WTC11 (cell line): Measurements from ENCODE around the gene EEF1AKMT4. TPM values are rescaled to one million over a fixed set of nuclear protein-coding genes. Genes with fewer than 3 reads are reported as not detected.
A peak's percentile ranks its signal among the peaks of the same experiment; 100 is the strongest.

Source experiments
- ATAC-seq: fragments of 200-7000 bp; cut with Tn5 transposase; 2 replicates; pipeline ENCODE4 v1.10.0; 2021; ENCODE audit warnings: mild to moderate bottlenecking, moderate library complexity
- CTCF ChIA-PET: fragments of 300-600 bp; sonication (Branson Sonifier 250); formaldehyde crosslinking; loops from one replicate; lab custom pipeline; 2021; ENCODE audit warnings: antibody characterized with exemption; lab: Charles Lee
- POLR2A ChIA-PET: fragments of 350-600 bp; sonication (Branson Sonifier 250); formaldehyde crosslinking; loops from one replicate; lab custom pipeline; 2021; ENCODE audit warnings: antibody characterized with exemption; lab: Charles Lee
- DNase-seq: peaks from one replicate; pipeline ENCODE4 v3.0.0; 2021; ENCODE audit warnings: low spot score
- H3K27ac Mint-ChIP-seq: 2 replicates; pipeline ENCODE4 v1.8.0; 2021; ENCODE audit warnings: mixed read lengths
- H3K27me3 Mint-ChIP-seq: 2 replicates; pipeline ENCODE4 v1.8.0; 2021; ENCODE audit warnings: low read depth, mild to moderate bottlenecking, moderate library complexity, mixed read lengths
- H3K36me3 Mint-ChIP-seq: 2 replicates; pipeline ENCODE4 v1.8.0; 2021; ENCODE audit warnings: mixed read lengths
- H3K4me1 Mint-ChIP-seq: 2 replicates; pipeline ENCODE4 v1.8.0; 2022; ENCODE audit warnings: mixed read lengths
- H3K4me3 Mint-ChIP-seq: 2 replicates; pipeline ENCODE4 v1.8.0; 2021; ENCODE audit warnings: mild to moderate bottlenecking, moderate library complexity, mixed read lengths
- H3K9me3 Mint-ChIP-seq: 2 replicates; pipeline ENCODE4 v1.8.0; 2021; ENCODE audit warnings: mixed read lengths
- ATF1 ChIP-seq: sonication (generic); formaldehyde crosslinking; IDR thresholded peaks from 2 replicates; pipeline ENCODE4 v1.8.1; 2023; ENCODE audit warnings: mild to moderate bottlenecking, moderate library complexity, missing genetic modification reagents
- CREM ChIP-seq: sonication (generic); formaldehyde crosslinking; IDR thresholded peaks from 2 replicates; pipeline ENCODE4 v1.8.1; 2022; ENCODE audit warnings: mild to moderate bottlenecking, missing genetic modification reagents, moderate library complexity
- FOXP1 ChIP-seq: sonication (generic); formaldehyde crosslinking; IDR thresholded peaks from 2 replicates; pipeline ENCODE4 v1.8.0; 2022; ENCODE audit warnings: missing genetic modification reagents, mild to moderate bottlenecking, moderate library complexity, borderline replicate concordance
- GTF2I ChIP-seq: fragments of 250-450 bp; sonication (Bioruptor Pico); conservative IDR thresholded peaks from 2 replicates; pipeline ENCODE4 v1.4.0; 2021; ENCODE audit warnings: mild to moderate bottlenecking
- MYBL2 ChIP-seq: sonication (generic); formaldehyde crosslinking; IDR thresholded peaks from 2 replicates; pipeline ENCODE4 v1.8.1; 2023; ENCODE audit warnings: mild to moderate bottlenecking, moderate library complexity, missing genetic modification reagents
- NFATC4 ChIP-seq: fragments of 250-450 bp; sonication (Bioruptor Pico); IDR thresholded peaks from 2 replicates; pipeline ENCODE4 v1.9.0; 2021; ENCODE audit warnings: mild to moderate bottlenecking
- NFE2L1 ChIP-seq: sonication (generic); formaldehyde crosslinking; IDR thresholded peaks from 2 replicates; pipeline ENCODE4 v1.8.1; 2023; ENCODE audit warnings: missing genetic modification reagents
- RELA ChIP-seq: sonication (generic); formaldehyde crosslinking; IDR thresholded peaks from 2 replicates; pipeline ENCODE4 v1.8.1; 2022; ENCODE audit warnings: missing genetic modification reagents, mild to moderate bottlenecking, borderline replicate concordance
- RORB ChIP-seq: fragments of 250-450 bp; sonication (Bioruptor Pico); IDR thresholded peaks from 2 replicates; pipeline ENCODE4 v1.9.0; 2021; ENCODE audit warnings: mild to moderate bottlenecking
- SMAD4 ChIP-seq: sonication (generic); formaldehyde crosslinking; IDR thresholded peaks from 2 replicates; pipeline ENCODE4 v1.8.0; 2022; ENCODE audit warnings: mild to moderate bottlenecking, missing genetic modification reagents
- ZNF232 ChIP-seq: sonication (generic); formaldehyde crosslinking; IDR thresholded peaks from 2 replicates; pipeline ENCODE4 v1.8.0; 2022; ENCODE audit warnings: mild to moderate bottlenecking, missing genetic modification reagents
- total RNA-seq: library from RNA; stranded (reverse); gene quantifications from 3 replicates; pipeline ENCODE4 v1.2.3, GENCODE V29; 2021
- TF ChIP-seq, protein P1 (sequence below): sonication (generic); formaldehyde crosslinking; conservative IDR thresholded peaks from 2 replicates; pipeline ENCODE4 v1.8.1; 2023; ENCODE audit warnings: mild to moderate bottlenecking, low read depth, missing genetic modification reagents, moderate library complexity
- TF ChIP-seq, protein P2 (sequence below): sonication (generic); formaldehyde crosslinking; IDR thresholded peaks from 2 replicates; pipeline ENCODE4 v1.8.1; 2023; ENCODE audit warnings: mild to moderate bottlenecking, missing genetic modification reagents, moderate library complexity
- TF ChIP-seq, protein P3 (sequence below): fragments of 250-450 bp; sonication (Bioruptor Pico); IDR thresholded peaks from 2 replicates; pipeline ENCODE4 v1.9.0; 2021; ENCODE audit warnings: moderate library complexity, mild to moderate bottlenecking, inconsistent platforms, borderline replicate concordance
- TF ChIP-seq, protein P4 (sequence below): fragments of 250-450 bp; sonication (Bioruptor Pico); IDR thresholded peaks from 2 replicates; pipeline ENCODE4 v1.9.0; 2021; ENCODE audit warnings: mild to moderate bottlenecking, borderline replicate concordance
- TF ChIP-seq, protein P5 (sequence below): fragments of 250-450 bp; sonication (Bioruptor Pico); IDR thresholded peaks from 2 replicates; pipeline ENCODE4 v2.1.2; 2022; ENCODE audit warnings: mild to moderate bottlenecking, moderate library complexity
- TF ChIP-seq, protein P6 (sequence below): sonication (generic); formaldehyde crosslinking; IDR thresholded peaks from 2 replicates; pipeline ENCODE4 v1.8.1; 2022; ENCODE audit warnings: missing genetic modification reagents, borderline replicate concordance
- TF ChIP-seq, protein P7 (sequence below): sonication (generic); formaldehyde crosslinking; IDR thresholded peaks from 2 replicates; pipeline ENCODE4 v1.8.0; 2022; ENCODE audit warnings: mild to moderate bottlenecking, missing genetic modification reagents

EEF1AKMT4 gene
- total RNA-seq, 1 experiment from 2014 or later: 11.3 TPM

DNA sequence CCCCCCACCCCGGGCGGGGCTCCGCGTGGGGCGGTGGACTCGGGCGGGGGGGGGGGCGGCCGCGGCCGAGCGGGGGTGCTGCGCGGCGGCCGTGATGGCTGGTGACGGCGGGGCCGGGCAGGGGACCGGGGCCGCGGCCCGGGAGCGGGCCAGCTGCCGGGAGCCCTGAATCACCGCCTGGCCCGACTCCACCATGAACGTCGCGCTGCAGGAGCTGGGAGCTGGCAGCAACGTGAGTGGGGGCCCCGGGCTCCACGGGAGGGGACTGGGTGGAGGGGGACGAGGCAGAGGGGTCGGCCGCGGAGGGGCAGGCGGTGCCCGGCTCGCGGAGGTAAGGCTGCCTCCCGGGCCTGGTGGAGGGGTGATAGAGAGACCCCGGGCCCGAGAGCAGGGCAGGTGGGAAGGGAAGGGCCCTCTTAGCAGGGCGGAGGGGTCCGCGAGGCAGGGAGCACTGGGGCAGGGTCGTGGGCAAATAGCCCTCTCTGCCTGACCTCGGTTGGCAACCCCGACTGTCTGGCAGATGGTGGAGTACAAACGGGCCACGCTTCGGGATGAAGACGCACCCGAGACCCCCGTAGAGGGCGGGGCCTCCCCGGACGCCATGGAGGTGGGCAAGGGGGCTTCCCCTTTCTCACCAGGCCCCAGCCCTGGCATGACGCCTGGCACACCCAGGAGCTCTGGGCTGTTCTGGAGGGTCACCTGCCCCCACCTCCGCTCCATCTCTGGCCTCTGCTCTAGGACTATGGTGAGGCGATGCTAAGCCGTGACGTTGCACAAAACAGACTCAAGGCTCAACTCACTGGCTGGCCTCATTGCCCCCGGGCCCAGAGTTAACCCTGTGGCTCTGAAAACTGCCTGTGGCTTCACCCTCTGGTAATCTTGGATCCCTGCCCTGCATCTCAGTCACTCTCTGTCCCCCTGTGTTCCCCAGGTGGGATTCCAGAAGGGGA is 26.8 kb downstream of the EEF1AKMT4 start, which contains the start of gene ECE2:
Gene ECE2 (plus strand): TSS at position 62 of the 950 bp plus-strand sequence. CDS start 132 bp downstream, at position 194.
- POLR2A ChIA-PET: no interaction called here
- Mint-ChIP-seq H3K4me3 (peak within 1 kb of the TSS; percentile 74), H3K4me1 (peaks cover 5% of the 10 kb centered on the region), H3K27ac (no peak within 1 kb of the TSS), H3K36me3 (no peaks in the 10 kb centered on the region), H3K27me3 (peaks cover 57% of the 10 kb centered on the region), H3K9me3 (no peaks in the 10 kb centered on the region)
- peak; percentile 76 for ATAC-seq
- DNase-seq: no peak
- no peak for TF ChIP-seq MYBL2 (CRISPR knock-in tag)
- no peak for TF ChIP-seq FOXP1 (CRISPR knock-in tag)
- TF ChIP-seq, protein P1, sequence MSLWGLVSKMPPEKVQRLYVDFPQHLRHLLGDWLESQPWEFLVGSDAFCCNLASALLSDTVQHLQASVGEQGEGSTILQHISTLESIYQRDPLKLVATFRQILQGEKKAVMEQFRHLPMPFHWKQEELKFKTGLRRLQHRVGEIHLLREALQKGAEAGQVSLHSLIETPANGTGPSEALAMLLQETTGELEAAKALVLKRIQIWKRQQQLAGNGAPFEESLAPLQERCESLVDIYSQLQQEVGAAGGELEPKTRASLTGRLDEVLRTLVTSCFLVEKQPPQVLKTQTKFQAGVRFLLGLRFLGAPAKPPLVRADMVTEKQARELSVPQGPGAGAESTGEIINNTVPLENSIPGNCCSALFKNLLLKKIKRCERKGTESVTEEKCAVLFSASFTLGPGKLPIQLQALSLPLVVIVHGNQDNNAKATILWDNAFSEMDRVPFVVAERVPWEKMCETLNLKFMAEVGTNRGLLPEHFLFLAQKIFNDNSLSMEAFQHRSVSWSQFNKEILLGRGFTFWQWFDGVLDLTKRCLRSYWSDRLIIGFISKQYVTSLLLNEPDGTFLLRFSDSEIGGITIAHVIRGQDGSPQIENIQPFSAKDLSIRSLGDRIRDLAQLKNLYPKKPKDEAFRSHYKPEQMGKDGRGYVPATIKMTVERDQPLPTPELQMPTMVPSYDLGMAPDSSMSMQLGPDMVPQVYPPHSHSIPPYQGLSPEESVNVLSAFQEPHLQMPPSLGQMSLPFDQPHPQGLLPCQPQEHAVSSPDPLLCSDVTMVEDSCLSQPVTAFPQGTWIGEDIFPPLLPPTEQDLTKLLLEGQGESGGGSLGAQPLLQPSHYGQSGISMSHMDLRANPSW (CRISPR knock-in tag): no peak
- TF ChIP-seq, protein P2, sequence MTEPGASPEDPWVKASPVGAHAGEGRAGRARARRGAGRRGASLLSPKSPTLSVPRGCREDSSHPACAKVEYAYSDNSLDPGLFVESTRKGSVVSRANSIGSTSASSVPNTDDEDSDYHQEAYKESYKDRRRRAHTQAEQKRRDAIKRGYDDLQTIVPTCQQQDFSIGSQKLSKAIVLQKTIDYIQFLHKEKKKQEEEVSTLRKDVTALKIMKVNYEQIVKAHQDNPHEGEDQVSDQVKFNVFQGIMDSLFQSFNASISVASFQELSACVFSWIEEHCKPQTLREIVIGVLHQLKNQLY: no peak
- no peak for TF ChIP-seq ATF1 (CRISPR knock-in tag)
- TF ChIP-seq, protein P3, sequence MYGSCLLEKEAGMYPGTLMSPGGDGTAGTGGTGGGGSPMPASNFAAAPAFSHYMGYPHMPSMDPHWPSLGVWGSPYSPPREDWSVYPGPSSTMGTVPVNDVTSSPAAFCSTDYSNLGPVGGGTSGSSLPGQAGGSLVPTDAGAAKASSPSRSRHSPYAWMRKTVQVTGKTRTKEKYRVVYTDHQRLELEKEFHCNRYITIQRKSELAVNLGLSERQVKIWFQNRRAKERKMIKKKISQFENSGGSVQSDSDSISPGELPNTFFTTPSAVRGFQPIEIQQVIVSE: no peak
- no peak for TF ChIP-seq CREM (CRISPR knock-in tag)
- CTCF ChIA-PET: interaction anchor here (0.8 to 1.0 kb wide), 2 partner anchors 9 to 16 kb away, joined by 3 read pairs; no protein-coding TSS in a partner anchor

DNA sequence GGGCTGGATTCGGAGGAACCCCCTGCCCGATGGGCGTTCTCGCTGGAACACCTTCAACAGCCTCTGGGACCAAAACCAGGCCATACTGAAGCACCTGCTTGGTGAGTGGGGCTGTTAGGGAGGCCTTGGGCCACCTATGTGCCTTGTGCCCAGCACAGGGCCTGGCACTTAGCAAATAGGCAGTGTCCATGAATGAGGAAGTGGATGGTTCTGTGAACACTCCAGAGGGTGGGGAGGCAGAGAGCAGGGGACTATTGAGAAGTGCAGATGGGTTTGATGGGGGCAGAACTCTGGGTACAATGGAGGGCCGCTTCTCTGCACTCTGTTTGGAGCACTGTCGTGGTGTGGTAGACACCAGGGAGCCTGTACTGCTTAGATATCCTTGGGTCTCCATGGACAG is 27.9 kb downstream of the EEF1AKMT4 start:
- H3K4me1 Mint-ChIP-seq: peaks cover 5% of the 10 kb centered on the region
- ATAC-seq (no peak), DNase-seq (no peak)
- H3K36me3 Mint-ChIP-seq: no peaks in the 10 kb centered on the region
- H3K9me3 Mint-ChIP-seq: no peaks in the 10 kb centered on the region
- TF ChIP-seq RORB (CRISPR knock-in tag) (no peak), ZNF232 (CRISPR knock-in tag) (no peak), NFE2L1 (CRISPR knock-in tag) (no peak), GTF2I (no peak)
- TF ChIP-seq, protein P4, sequence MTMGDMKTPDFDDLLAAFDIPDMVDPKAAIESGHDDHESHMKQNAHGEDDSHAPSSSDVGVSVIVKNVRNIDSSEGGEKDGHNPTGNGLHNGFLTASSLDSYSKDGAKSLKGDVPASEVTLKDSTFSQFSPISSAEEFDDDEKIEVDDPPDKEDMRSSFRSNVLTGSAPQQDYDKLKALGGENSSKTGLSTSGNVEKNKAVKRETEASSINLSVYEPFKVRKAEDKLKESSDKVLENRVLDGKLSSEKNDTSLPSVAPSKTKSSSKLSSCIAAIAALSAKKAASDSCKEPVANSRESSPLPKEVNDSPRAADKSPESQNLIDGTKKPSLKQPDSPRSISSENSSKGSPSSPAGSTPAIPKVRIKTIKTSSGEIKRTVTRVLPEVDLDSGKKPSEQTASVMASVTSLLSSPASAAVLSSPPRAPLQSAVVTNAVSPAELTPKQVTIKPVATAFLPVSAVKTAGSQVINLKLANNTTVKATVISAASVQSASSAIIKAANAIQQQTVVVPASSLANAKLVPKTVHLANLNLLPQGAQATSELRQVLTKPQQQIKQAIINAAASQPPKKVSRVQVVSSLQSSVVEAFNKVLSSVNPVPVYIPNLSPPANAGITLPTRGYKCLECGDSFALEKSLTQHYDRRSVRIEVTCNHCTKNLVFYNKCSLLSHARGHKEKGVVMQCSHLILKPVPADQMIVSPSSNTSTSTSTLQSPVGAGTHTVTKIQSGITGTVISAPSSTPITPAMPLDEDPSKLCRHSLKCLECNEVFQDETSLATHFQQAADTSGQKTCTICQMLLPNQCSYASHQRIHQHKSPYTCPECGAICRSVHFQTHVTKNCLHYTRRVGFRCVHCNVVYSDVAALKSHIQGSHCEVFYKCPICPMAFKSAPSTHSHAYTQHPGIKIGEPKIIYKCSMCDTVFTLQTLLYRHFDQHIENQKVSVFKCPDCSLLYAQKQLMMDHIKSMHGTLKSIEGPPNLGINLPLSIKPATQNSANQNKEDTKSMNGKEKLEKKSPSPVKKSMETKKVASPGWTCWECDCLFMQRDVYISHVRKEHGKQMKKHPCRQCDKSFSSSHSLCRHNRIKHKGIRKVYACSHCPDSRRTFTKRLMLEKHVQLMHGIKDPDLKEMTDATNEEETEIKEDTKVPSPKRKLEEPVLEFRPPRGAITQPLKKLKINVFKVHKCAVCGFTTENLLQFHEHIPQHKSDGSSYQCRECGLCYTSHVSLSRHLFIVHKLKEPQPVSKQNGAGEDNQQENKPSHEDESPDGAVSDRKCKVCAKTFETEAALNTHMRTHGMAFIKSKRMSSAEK (CRISPR knock-in tag): no peak
- ChIA-PET POLR2A (no interaction called here), CTCF (no interaction called here)
- no peak overlapping the region for H3K4me3 Mint-ChIP-seq
- H3K27me3 Mint-ChIP-seq: peaks cover 57% of the 10 kb centered on the region
- H3K27ac Mint-ChIP-seq: no peak overlapping the region

DNA sequence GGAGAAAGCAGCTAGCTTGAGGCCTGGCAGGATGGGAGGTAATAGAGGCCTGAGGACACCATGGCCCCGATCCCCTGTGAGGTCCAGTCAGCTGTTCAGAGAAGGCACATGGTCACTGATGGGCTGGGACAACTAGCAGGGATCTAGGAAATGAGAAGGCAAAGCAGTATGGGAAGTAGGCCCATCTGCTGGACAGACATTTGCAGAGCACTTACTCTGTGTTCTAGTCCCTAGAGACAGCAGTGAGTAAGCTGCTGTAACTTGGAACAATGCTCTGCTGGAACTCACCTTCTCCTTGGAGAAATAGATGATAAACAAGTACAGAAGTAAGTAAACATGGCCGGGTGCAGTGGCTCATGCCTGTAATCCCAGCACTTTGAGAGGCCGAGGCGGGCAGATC is 33.5 kb downstream of the EEF1AKMT4 start:
- POLR2A ChIA-PET: no interaction called here
- no peaks in the 10 kb centered on the region for H3K9me3 Mint-ChIP-seq
- CTCF ChIA-PET: interaction anchor here (0.6 to 1.3 kb wide), 3 partner anchors 33 to 75 kb away, joined by 3 to 4 read pairs (median 4); partner anchors contain the start of gene EEF1AKMT4
- no peaks in the 10 kb centered on the region for H3K36me3 Mint-ChIP-seq
- peaks cover 5% of the 10 kb centered on the region; the same call in 1 of the 2 replicates for H3K4me1 Mint-ChIP-seq
- no peak overlapping the region for H3K4me3 Mint-ChIP-seq
- no peak overlapping the region for H3K27ac Mint-ChIP-seq
- DNase-seq: no peak
- H3K27me3 Mint-ChIP-seq: peaks cover 11% of the 10 kb centered on the region
- ATAC-seq: no peak
- TF ChIP-seq, protein P5, sequence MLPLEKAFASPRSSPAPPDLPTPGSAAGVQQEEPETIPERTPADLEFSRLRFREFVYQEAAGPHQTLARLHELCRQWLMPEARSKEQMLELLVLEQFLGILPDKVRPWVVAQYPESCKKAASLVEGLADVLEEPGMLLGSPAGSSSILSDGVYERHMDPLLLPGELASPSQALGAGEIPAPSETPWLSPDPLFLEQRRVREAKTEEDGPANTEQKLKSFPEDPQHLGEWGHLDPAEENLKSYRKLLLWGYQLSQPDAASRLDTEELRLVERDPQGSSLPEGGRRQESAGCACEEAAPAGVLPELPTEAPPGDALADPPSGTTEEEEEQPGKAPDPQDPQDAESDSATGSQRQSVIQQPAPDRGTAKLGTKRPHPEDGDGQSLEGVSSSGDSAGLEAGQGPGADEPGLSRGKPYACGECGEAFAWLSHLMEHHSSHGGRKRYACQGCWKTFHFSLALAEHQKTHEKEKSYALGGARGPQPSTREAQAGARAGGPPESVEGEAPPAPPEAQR (CRISPR knock-in tag): no peak
- TF ChIP-seq, protein P6, sequence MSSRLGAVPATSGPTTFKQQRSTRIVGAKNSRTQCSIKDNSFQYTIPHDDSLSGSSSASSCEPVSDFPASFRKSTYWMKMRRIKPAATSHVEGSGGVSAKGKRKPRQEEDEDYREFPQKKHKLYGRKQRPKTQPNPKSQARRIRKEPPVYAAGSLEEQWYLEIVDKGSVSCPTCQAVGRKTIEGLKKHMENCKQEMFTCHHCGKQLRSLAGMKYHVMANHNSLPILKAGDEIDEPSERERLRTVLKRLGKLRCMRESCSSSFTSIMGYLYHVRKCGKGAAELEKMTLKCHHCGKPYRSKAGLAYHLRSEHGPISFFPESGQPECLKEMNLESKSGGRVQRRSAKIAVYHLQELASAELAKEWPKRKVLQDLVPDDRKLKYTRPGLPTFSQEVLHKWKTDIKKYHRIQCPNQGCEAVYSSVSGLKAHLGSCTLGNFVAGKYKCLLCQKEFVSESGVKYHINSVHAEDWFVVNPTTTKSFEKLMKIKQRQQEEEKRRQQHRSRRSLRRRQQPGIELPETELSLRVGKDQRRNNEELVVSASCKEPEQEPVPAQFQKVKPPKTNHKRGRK (CRISPR knock-in tag): no peak
- TF ChIP-seq SMAD4 (CRISPR knock-in tag) (no peak), NFATC4 (CRISPR knock-in tag) (no peak), ATF1 (CRISPR knock-in tag) (no peak), RELA (CRISPR knock-in tag) (no peak)
- TF ChIP-seq, protein P7, sequence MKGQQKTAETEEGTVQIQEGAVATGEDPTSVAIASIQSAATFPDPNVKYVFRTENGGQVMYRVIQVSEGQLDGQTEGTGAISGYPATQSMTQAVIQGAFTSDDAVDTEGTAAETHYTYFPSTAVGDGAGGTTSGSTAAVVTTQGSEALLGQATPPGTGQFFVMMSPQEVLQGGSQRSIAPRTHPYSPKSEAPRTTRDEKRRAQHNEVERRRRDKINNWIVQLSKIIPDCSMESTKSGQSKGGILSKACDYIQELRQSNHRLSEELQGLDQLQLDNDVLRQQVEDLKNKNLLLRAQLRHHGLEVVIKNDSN: no peak
